Fibroblast of lung (primary cell): ENCODE results near the gene CPOX. TPM values are rescaled to one million over a fixed set of nuclear protein-coding genes. Genes with fewer than 3 reads are reported as not detected.
"Not testable (repeated sequence)": the region's sequence is repeated elsewhere in the genome, so short reads cannot be mapped to it uniquely, and the experiment has no call there.

ENCODE experiments used
- DNase-seq, 2 donors: peaks; one replicate each; pipeline versions ENCODE4 v3.0.0 to v3.0.0-alpha.2; 2010; ENCODE audit warnings: low read depth in 2 of 2
- H2AFZ ChIP-seq: 2 replicates; pipeline ENCODE4 v1.5.1; 2012; ENCODE audit warnings: low read length, control low read depth, inconsistent platforms
- H3K27ac ChIP-seq: 2 replicates; pipeline ENCODE4 v1.5.1; 2011; ENCODE audit warnings: low read length, control low read depth; ENCODE audit not compliant: insufficient read depth
- H3K27me3 ChIP-seq: 2 replicates; pipeline ENCODE4 v1.5.1; 2011; ENCODE audit warnings: mild to moderate bottlenecking, low read length; ENCODE audit not compliant: control insufficient read depth, insufficient read depth
- H3K36me3 ChIP-seq: 2 replicates; pipeline ENCODE4 v1.5.1; 2011; ENCODE audit warnings: low read length; ENCODE audit not compliant: control insufficient read depth, insufficient read depth
- H3K4me1 ChIP-seq: 2 replicates; pipeline ENCODE4 v1.5.1; 2011; ENCODE audit warnings: low read length; ENCODE audit not compliant: control insufficient read depth, insufficient read depth; ENCODE audit errors: extremely low read depth
- H3K4me2 ChIP-seq: 2 replicates; pipeline ENCODE4 v1.5.1; 2011; ENCODE audit warnings: low read length, control low read depth; ENCODE audit not compliant: insufficient read depth; ENCODE audit errors: extremely low read depth
- H3K4me3 ChIP-seq, 4 experiments: fragments of 200-600 bp in 1 of 4; sonication (generic) in 1 of 4; replicated peaks in 1 of 4; 2 replicates each; pipeline ENCODE4 v1.5.1; 2011 to 2016; ENCODE audit warnings: low read length in 4 of 4, low read depth in 3 of 4, mild to moderate bottlenecking in 3 of 4, control low read depth in 2 of 4, inconsistent platforms in 1 of 4, mixed read lengths in 1 of 4; ENCODE audit not compliant: insufficient read depth in 1 of 4; ENCODE audit errors: control extremely low read depth in 1 of 4
- H3K79me2 ChIP-seq: 2 replicates; pipeline ENCODE4 v1.5.1; 2012; ENCODE audit warnings: mild to moderate bottlenecking, low read length, inconsistent platforms; ENCODE audit not compliant: control insufficient read depth, insufficient read depth
- H3K9ac ChIP-seq: 2 replicates; pipeline ENCODE4 v1.5.1; 2011; ENCODE audit warnings: mild to moderate bottlenecking, low read length, control low read depth; ENCODE audit not compliant: insufficient read depth
- H3K9me3 ChIP-seq: 2 replicates; pipeline ENCODE4 v1.5.1; 2012; ENCODE audit warnings: low read depth, low read length; ENCODE audit not compliant: control insufficient read depth, insufficient read depth
- H4K20me1 ChIP-seq: 2 replicates; pipeline ENCODE4 v1.5.1; 2011; ENCODE audit warnings: low read length; ENCODE audit not compliant: control insufficient read depth, insufficient read depth; ENCODE audit errors: extremely low read depth
- EZH2 ChIP-seq: IDR thresholded peaks from 2 replicates; pipeline ENCODE4 v1.5.1; 2012; ENCODE audit warnings: low read length, control low read depth, mild to moderate bottlenecking; ENCODE audit errors: missing control alignments
- polyA minus RNA-seq: library from RNA; depleted of rRNA, polyadenylated mRNA; stranded (reverse); fragments of >200 nt; gene quantifications from 2 replicates; pipeline ENCODE4 v1.2.3, GENCODE V29; 2011; ENCODE audit warnings: low replicate concordance
- polyA plus RNA-seq, 2 donors: library from polyadenylated mRNA; depleted of rRNA in 1 of 2; stranded (reverse) in 1 of 2; unstranded in 1 of 2; fragments of >200 nt; gene quantifications; 2 replicates each; pipeline ENCODE4 v1.2.1, GENCODE V29; 2011 to 2012; ENCODE audit warnings: missing spikeins in 1 of 2
- total RNA-seq: library from RNA; depleted of rRNA; stranded (reverse); fragments of >200 nt; gene quantifications from 2 replicates; pipeline ENCODE4 v1.2.1, GENCODE V29; 2014
- TF ChIP-seq, protein P1 (sequence below), 2 donors: IDR thresholded peaks in 1 of 2; conservative IDR thresholded peaks in 1 of 2; 1 replicate in 1 of 2; 2 replicates in 1 of 2; pipeline ENCODE4 v1.5.1; 2011 to 2012; ENCODE audit warnings: low read length in 2 of 2, control low read depth in 1 of 2, inconsistent platforms in 1 of 2, low read depth in 1 of 2, mild to moderate bottlenecking in 1 of 2

Gene CPOX
- total RNA-seq (24.1 and 25.1 TPM in 2 replicates), polyA plus RNA-seq (16.7 and 17.3 TPM in 2 replicates), polyA minus RNA-seq (5.4 and 6.9 TPM in 2 replicates)
- 14.5 and 16.0 TPM in 2 replicates for polyA plus RNA-seq (2012)

DNA sequence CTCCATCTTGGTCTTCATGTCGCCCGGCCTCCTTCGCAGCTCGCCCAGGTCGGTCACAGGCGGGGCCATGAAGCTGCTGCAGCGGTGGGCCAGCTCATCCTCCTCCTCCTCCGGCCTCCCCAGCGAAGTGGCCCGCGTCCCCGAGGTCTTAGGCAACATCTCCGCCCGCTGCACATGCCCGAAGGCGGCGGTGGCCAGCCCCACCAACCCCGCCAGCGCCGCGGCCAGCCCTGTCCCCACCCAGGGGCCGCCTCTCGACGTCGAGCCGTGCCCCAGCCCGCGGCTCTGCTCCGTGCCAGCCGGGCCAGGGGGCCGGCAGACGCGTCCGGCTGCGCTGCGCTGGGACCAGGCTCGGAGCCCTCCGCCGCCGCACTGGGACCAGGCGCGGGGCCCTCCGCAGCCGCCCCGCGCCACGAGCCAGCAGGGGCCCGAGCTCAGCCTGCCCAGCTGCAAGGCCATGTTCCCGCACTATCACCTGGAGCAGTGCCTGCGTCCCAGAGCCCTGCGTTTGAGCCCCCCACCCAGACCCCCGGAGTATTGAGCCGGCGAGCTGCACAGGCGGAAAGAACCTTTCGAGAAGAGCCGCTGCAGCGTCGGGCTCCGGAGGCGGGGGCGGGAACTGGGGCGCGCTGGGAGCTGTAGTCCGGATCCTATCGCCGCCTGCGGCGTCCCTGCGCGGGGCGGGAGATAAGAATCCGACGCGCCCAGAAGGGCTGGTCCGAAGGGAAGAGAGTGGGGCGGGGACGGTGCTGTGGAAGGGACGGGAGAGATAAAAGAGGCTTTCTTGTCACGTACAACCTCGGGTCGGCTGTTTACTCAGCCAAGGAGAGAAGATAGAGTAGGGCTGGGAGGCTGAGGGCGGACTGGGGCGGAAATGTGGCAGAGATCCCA lies at the start of gene CPOX:
TSS of gene CPOX (minus strand) at position 566 of the 891 bp plus-strand sequence. CDS start at position 459, 107 bp downstream.
- Histone ChIP-seq H3K27ac (peak within 1 kb of the TSS; percentile 55), H3K9me3 (no peaks in the 10 kb centered on the region), H3K4me1 (no peaks in the 10 kb centered on the region), H2AFZ (peak within 1 kb of the TSS; percentile 89), H3K4me3 (peak within 1 kb of the TSS; percentile 83 to 84 (median 84)), H4K20me1 (no peaks in the 10 kb centered on the region), H3K9ac (peak within 1 kb of the TSS; percentile 62), H3K4me2 (peak within 1 kb of the TSS; percentile 86), H3K27me3 (no peaks in the 10 kb centered on the region), H3K79me2 (peaks cover 6% of the 10 kb centered on the region), H3K36me3 (no peaks in the 10 kb centered on the region)
- DNase-seq: peak; percentile 81 to 89
- no peak for TF ChIP-seq EZH2
- TF ChIP-seq, protein P1, sequence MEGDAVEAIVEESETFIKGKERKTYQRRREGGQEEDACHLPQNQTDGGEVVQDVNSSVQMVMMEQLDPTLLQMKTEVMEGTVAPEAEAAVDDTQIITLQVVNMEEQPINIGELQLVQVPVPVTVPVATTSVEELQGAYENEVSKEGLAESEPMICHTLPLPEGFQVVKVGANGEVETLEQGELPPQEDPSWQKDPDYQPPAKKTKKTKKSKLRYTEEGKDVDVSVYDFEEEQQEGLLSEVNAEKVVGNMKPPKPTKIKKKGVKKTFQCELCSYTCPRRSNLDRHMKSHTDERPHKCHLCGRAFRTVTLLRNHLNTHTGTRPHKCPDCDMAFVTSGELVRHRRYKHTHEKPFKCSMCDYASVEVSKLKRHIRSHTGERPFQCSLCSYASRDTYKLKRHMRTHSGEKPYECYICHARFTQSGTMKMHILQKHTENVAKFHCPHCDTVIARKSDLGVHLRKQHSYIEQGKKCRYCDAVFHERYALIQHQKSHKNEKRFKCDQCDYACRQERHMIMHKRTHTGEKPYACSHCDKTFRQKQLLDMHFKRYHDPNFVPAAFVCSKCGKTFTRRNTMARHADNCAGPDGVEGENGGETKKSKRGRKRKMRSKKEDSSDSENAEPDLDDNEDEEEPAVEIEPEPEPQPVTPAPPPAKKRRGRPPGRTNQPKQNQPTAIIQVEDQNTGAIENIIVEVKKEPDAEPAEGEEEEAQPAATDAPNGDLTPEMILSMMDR (conservative IDR thresholded peaks at IDR 0.05 in 1 of 2, IDR thresholded peaks at IDR 0.05 in 1 of 2; ENCODE audit: low read depth in 1 of 2, low read length in 2 of 2): no peak

DNA sequence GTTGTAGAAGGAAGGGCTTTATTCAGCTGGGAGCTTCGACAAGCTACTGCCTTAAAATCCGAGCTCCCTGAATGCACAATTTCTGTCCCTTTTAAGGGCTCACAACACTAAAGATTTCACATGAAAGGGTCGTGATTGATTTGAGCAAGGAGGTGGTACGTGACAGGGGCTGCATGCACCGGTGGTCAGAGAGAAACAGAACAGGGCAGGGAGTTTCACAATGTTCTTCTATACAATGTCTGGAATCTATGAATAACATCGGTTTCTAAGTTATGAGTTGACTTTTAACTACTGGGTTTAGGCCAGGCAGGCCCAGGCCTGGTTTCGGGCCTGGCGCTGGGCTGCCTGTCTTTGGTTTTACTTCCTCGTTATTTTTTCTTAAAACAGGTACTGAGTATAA lies 49.4 kb upstream of the CPOX start:
- not testable (repeated sequence) for DNase-seq, H3K9ac ChIP-seq, H3K79me2 ChIP-seq

DNA sequence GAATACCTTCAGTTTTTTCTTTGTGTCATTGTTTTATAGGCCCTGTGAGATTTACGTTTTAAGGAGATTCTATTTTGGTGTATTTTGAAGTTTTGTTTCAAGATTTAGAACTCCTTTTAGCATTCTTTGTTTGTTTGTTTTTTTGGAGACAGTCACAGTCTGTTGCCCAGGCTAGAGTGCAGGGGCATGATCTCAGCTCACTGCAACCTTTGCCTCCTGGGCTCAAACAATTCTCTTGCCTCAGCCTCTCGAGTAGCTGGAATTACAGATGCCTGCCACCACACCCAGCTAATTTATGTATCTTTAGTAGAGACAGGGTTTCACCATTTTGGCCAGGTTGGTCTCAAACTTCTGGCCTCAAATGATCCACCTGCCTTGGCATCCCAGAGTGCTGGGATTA lies 48.3 kb upstream of the CPOX start:
- H3K27ac ChIP-seq, H3K27me3 ChIP-seq, H2AFZ ChIP-seq, H3K4me2 ChIP-seq, H3K9me3 ChIP-seq, H3K79me2 ChIP-seq, H3K9ac ChIP-seq, DNase-seq, H4K20me1 ChIP-seq, H3K4me3 ChIP-seq, H3K4me1 ChIP-seq, H3K36me3 ChIP-seq: not testable (repeated sequence)

More for the DNA sequence above, 49.4 kb upstream of the CPOX start:
- not testable (repeated sequence) for H3K4me3 ChIP-seq, H3K36me3 ChIP-seq, H3K4me2 ChIP-seq, H3K9me3 ChIP-seq, H2AFZ ChIP-seq, H3K4me1 ChIP-seq, H3K27ac ChIP-seq, H3K27me3 ChIP-seq, H4K20me1 ChIP-seq

DNA sequence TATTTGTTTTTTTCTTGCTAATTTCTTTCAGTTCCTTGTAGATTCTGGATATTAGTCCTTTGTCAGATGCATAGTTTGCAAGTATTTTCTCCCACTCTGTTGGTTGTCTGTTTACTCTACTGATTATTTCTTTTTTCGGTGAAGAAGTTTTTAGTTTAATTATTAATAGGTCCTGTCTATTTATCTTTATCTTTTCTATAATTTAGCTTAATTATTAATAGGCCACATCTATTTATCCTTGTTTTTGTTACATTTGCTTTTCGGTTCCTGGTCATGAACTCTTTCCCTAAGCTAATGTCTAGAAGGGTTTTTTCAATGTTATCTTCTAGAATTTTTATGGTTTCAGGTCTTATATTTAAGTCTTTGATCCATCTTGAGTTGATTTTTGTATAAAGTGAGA lies 45.1 kb upstream of the CPOX start:
- H3K4me1 ChIP-seq, DNase-seq, H3K79me2 ChIP-seq, H3K4me2 ChIP-seq, H3K4me3 ChIP-seq, H4K20me1 ChIP-seq, H2AFZ ChIP-seq, H3K9ac ChIP-seq, H3K27me3 ChIP-seq, H3K9me3 ChIP-seq, H3K27ac ChIP-seq, H3K36me3 ChIP-seq: not testable (repeated sequence)
